NCI-H526 treated with DMSO at 0.1 percent for 48 hours (cell line): Measurements from ENCODE around the gene NTRK2.
"Not testable (repeated sequence)": the region's sequence is repeated elsewhere in the genome, so short reads cannot be mapped to it uniquely, and the experiment has no call there.

Experiments
- DNase-seq: peaks from one replicate; lab custom pipeline; 2025; lab: John Stamatoyannopoulos, UW

The NTRK2 gene

GRCh38 chr9:85067792-85068191 lies 398.3 kb downstream of the NTRK2 start:
- DNase-seq: no peak

- not testable (repeated sequence) for DNase-seq
These were observed 399.9 kb downstream of the NTRK2 start for GRCh38 chr9:85069421-85069820.
